Hematopoietic multipotent progenitor cell treated with erythropoietin and hydrocortisone succinate and interleukin-3 and kit ligand, for 8 days (in vitro differentiated cells): Measurements from ENCODE around the gene SHROOM3.

Experiments
- DNase-seq: peaks from one replicate; pipeline ENCODE4 v3.0.0-alpha.2; 2015

The SHROOM3 gene

GRCh38 chr4:76729460-76729859 lies 294.4 kb downstream of the SHROOM3 start:
- no peak for DNase-seq

- no peak for DNase-seq
Observed at GRCh38 chr4:76729980-76730379, 295.0 kb downstream of the SHROOM3 start.

- DNase-seq, result no peak
Observed at GRCh38 chr4:76732246-76732645, 297.2 kb downstream of the SHROOM3 start.

- no peak for DNase-seq
Observed at GRCh38 chr4:76733068-76733771, 298.2 kb downstream of the SHROOM3 start.

- no peak for DNase-seq
Observed at GRCh38 chr4:76736414-76736813, 301.4 kb downstream of the SHROOM3 start.

GRCh38 chr4:76737180-76737579 lies 302.2 kb downstream of the SHROOM3 start:
- DNase-seq, result no peak

GRCh38 chr4:76737771-76738085 lies 302.7 kb downstream of the SHROOM3 start:
- no peak for DNase-seq

GRCh38 chr4:76738086-76738931 lies 303.3 kb downstream of the SHROOM3 start:
- DNase-seq, result no peak

GRCh38 chr4:76740192-76740591 lies 305.2 kb downstream of the SHROOM3 start:
- no peak for DNase-seq

GRCh38 chr4:76740866-76741662 lies 306.0 kb downstream of the SHROOM3 start:
- DNase-seq, result no peak

GRCh38 chr4:76741663-76742020 lies 306.6 kb downstream of the SHROOM3 start:
- DNase-seq, result no peak

- DNase-seq, result no peak
Observed at GRCh38 chr4:76744241-76744921, 309.4 kb downstream of the SHROOM3 start.

GRCh38 chr4:76745240-76745639 lies 310.2 kb downstream of the SHROOM3 start:
- DNase-seq, result no peak

- no peak for DNase-seq
Observed at GRCh38 chr4:76747563-76747962, 312.5 kb downstream of the SHROOM3 start.

- peak; percentile 61 for DNase-seq
Observed at GRCh38 chr4:76748649-76749048, 313.6 kb downstream of the SHROOM3 start.

- DNase-seq, result no peak
Observed at GRCh38 chr4:76749355-76749754, 314.3 kb downstream of the SHROOM3 start.

- DNase-seq, result no peak
Observed at GRCh38 chr4:76750716-76751115, 315.7 kb downstream of the SHROOM3 start.

- no peak for DNase-seq
Observed at GRCh38 chr4:76751612-76752343, 316.7 kb downstream of the SHROOM3 start.

GRCh38 chr4:76752861-76753501 lies 318.0 kb downstream of the SHROOM3 start:
- no peak for DNase-seq

- no peak for DNase-seq
Observed at GRCh38 chr4:76753814-76754213, 318.8 kb downstream of the SHROOM3 start.

- no peak for DNase-seq
Observed at GRCh38 chr4:76754439-76754838, 319.4 kb downstream of the SHROOM3 start.

GRCh38 chr4:76755756-76756155 lies 320.7 kb downstream of the SHROOM3 start:
- DNase-seq, result no peak
